ENCODE measurements around the gene EDN2. TPM values are rescaled to one million over a fixed set of nuclear protein-coding genes. Genes with fewer than 3 reads are reported as not detected.

The EDN2 gene
- total RNA-seq, 4 donors from 2014 or later, result 0.40 to 1.2 TPM; not detected in 2

DNA sequence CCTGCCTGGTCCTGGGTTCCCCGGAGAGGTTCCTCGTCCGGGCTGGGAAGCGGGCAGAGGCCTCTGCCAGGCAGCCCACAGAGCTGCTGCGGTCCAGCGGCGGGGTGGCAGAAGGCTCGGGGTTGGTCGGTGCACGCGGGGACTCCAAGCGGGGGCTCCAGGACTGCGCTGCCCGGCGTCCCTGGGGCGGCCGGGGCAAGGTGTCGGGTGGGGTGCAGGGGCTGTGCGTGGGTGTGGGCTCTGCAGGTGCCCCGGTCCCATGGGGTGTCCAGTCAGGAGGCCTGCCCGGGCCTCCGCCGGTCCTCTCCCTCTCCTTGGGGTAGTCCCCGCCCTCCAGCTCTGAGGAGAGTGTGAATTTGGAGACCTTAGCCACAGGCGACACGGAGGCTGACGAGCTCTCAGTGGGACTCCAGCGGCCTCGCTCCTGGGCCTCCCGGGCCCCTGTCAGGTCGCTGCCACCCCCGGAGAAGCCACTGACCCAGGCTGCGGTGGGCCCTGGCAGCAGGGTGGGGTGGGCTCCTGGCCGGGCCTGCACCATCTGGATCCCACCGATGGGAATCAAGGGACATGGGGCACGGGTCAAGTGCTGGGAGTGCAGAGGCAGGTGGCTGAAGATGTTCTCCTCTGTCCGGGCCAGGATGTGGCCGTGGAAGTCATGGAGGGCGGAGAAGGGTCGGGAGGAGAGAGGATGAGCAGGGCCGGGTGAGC, 26.2 kb upstream of the EDN2 start:
- WGBS, result 97% methylated on average over 32 of the region's 41 CpGs
- no peaks in the 10 kb centered on the region for H3K9me3 ChIP-seq
- H3K36me3 ChIP-seq, result peaks cover 0 to 16% (median 3%) of the 10 kb centered on the region in 4 donors
- TF ChIP-seq EP300 (IDR thresholded peaks at IDR 0.05) (no peak), POLR2AphosphoS5 (IDR thresholded peaks at IDR 0.05) (no peak), POLR2A (IDR thresholded peaks at IDR 0.05; ENCODE audit: low read depth) (no peak)
- H3K4me3 ChIP-seq, result no peak overlapping the region
- intact Hi-C loops (cut with DNase I), result no loop called here
- no peaks in the 10 kb centered on the region for H3K27me3 ChIP-seq
- H3K4me1 ChIP-seq, result peaks cover 4 to 9% (median 6%) of the 10 kb centered on the region in 4 donors
- no peak overlapping the region for H3K27ac ChIP-seq (replicated peaks in 1 of 4)
- no peak for DNase-seq (ENCODE audit: extremely low spot score)

- H3K27me3 ChIP-seq, result no peaks in the 10 kb centered on the region
- H3K4me1 ChIP-seq, result peaks cover 0 to 3% (median 0%) of the 10 kb centered on the region in 4 donors
- DNase-seq (ENCODE audit: extremely low spot score), result no peak
- TF ChIP-seq POLR2A (IDR thresholded peaks at IDR 0.05; ENCODE audit: low read depth) (no peak), POLR2AphosphoS5 (IDR thresholded peaks at IDR 0.05) (no peak), EP300 (IDR thresholded peaks at IDR 0.05) (no peak)
- TF ChIP-seq, protein P1, sequence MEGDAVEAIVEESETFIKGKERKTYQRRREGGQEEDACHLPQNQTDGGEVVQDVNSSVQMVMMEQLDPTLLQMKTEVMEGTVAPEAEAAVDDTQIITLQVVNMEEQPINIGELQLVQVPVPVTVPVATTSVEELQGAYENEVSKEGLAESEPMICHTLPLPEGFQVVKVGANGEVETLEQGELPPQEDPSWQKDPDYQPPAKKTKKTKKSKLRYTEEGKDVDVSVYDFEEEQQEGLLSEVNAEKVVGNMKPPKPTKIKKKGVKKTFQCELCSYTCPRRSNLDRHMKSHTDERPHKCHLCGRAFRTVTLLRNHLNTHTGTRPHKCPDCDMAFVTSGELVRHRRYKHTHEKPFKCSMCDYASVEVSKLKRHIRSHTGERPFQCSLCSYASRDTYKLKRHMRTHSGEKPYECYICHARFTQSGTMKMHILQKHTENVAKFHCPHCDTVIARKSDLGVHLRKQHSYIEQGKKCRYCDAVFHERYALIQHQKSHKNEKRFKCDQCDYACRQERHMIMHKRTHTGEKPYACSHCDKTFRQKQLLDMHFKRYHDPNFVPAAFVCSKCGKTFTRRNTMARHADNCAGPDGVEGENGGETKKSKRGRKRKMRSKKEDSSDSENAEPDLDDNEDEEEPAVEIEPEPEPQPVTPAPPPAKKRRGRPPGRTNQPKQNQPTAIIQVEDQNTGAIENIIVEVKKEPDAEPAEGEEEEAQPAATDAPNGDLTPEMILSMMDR (IDR thresholded peaks at IDR 0.05), result no peak
- no peak overlapping the region for H3K4me3 ChIP-seq
- H3K27ac ChIP-seq (replicated peaks in 1 of 4), result no peak overlapping the region
- 74% methylated on average over 9 of the region's 9 CpGs for WGBS
- peaks cover 0 to 16% (median 3%) of the 10 kb centered on the region in 4 donors for H3K36me3 ChIP-seq
- no peaks in the 10 kb centered on the region for H3K9me3 ChIP-seq
- intact Hi-C loops (cut with DNase I), result no loop called here
These were observed 24.8 kb upstream of the EDN2 start for GRCh38 chr1:41509270-41509671.

- Histone ChIP-seq H3K36me3 (peaks cover 0 to 15% (median 3%) of the 10 kb centered on the region in 4 donors), H3K4me1 (peaks cover 0 to 5% (median 1%) of the 10 kb centered on the region in 4 donors), H3K9me3 (no peaks in the 10 kb centered on the region), H3K27me3 (no peaks in the 10 kb centered on the region), H3K27ac (replicated peaks in 1 of 4) (no peak overlapping the region), H3K4me3 (no peak overlapping the region)
- intact Hi-C loops (cut with DNase I), result no loop called here
- DNase-seq (ENCODE audit: extremely low spot score), result no peak
- WGBS, result 83% methylated on average over 1 of the region's 2 CpGs
- TF ChIP-seq EP300 (IDR thresholded peaks at IDR 0.05), result no peak
- TF ChIP-seq, protein P1 (IDR thresholded peaks at IDR 0.05), result no peak
- no peak for TF ChIP-seq POLR2AphosphoS5 (IDR thresholded peaks at IDR 0.05)
- TF ChIP-seq POLR2A (IDR thresholded peaks at IDR 0.05; ENCODE audit: low read depth), result no peak
These were observed 23.8 kb upstream of the EDN2 start for GRCh38 chr1:41508290-41508689.

DNA sequence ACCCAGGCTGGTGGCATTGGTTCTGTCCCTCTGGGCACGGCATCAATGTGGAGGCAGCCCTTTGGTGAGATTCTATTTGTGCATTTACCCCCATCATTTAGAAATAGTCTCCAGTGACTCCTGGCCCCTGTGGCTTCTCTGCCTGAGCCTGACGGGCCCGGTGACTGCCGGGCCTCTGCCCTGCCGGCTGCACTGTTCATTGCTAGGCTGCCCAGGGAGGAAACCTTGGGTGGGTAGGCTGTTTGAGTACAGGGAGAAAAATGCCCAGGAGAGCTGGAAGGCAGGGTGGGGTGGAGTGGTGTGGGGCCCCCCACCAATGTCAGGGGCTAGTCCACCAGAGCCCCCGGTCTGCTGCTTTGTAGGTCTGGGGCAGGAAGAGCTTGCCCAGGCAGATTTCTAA, 23.4 kb upstream of the EDN2 start:
- Histone ChIP-seq H3K36me3 (peaks cover 0 to 12% (median 3%) of the 10 kb centered on the region in 4 donors), H3K27me3 (no peaks in the 10 kb centered on the region), H3K4me1 (peaks cover 1 to 7% (median 4%) of the 10 kb centered on the region in 4 donors), H3K9me3 (no peaks in the 10 kb centered on the region), H3K27ac (replicated peaks in 1 of 4) (no peak overlapping the region), H3K4me3 (no peak overlapping the region)
- intact Hi-C loops (cut with DNase I), result no loop called here
- 93% methylated on average over 6 of the region's 6 CpGs for WGBS
- no peak for DNase-seq (ENCODE audit: extremely low spot score)
- TF ChIP-seq, protein P1 (IDR thresholded peaks at IDR 0.05), result no peak
- TF ChIP-seq POLR2AphosphoS5 (IDR thresholded peaks at IDR 0.05), result no peak
- TF ChIP-seq POLR2A (IDR thresholded peaks at IDR 0.05; ENCODE audit: low read depth), result no peak
- no peak for TF ChIP-seq EP300 (IDR thresholded peaks at IDR 0.05)

DNA sequence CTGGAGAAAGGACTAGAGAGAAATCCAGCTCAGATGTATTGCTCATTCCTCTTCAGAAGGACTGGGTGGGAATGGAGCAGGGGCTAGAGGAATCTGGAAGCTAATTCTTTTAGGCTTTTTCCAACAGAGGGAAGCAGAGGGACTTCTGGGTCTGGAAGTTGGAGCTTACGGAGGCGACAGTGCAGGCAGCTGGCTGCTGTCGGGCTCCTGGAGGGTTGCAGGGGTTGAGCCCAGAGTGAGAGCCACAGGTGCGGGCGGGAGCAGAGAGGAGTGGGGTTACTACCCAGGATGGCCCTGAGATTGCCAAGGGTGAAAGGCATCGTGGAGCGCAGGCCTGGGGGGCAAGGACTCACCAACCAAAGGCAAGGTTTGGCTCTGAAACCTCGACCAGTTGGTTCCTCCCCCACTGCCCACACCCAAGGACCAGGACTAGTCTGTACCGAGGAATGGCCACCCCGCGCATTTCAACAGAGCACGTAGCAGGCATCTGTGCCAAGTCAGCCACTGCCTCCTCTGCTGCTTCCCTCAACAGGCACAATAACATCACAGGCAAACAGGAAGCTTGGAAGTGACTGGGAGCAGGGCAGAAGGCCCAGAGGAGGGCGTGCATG, 22.7 kb upstream of the EDN2 start:
- intact Hi-C loops (cut with DNase I), result no loop called here
- Histone ChIP-seq H3K36me3 (peaks cover 0 to 8% (median 3%) of the 10 kb centered on the region in 4 donors), H3K4me3 (no peak overlapping the region), H3K4me1 (peaks cover 6 to 11% (median 8%) of the 10 kb centered on the region in 4 donors), H3K27ac (replicated peaks in 1 of 4) (no peak overlapping the region), H3K27me3 (no peaks in the 10 kb centered on the region), H3K9me3 (no peaks in the 10 kb centered on the region)
- no peak for DNase-seq (ENCODE audit: extremely low spot score)
- 93% methylated on average over 13 of the region's 13 CpGs for WGBS
- no peak for TF ChIP-seq POLR2AphosphoS5 (IDR thresholded peaks at IDR 0.05)
- no peak for TF ChIP-seq POLR2A (IDR thresholded peaks at IDR 0.05; ENCODE audit: low read depth)
- no peak for TF ChIP-seq EP300 (IDR thresholded peaks at IDR 0.05)
- TF ChIP-seq, protein P1 (IDR thresholded peaks at IDR 0.05), result no peak
